Measurements from ENCODE around the gene PAXIP1. TPM values are rescaled to one million over a fixed set of nuclear protein-coding genes. Genes with fewer than 3 reads are reported as not detected.

Gene PAXIP1
- total RNA-seq, 1 experiment from 2014 or later: 32.6 TPM

DNA sequence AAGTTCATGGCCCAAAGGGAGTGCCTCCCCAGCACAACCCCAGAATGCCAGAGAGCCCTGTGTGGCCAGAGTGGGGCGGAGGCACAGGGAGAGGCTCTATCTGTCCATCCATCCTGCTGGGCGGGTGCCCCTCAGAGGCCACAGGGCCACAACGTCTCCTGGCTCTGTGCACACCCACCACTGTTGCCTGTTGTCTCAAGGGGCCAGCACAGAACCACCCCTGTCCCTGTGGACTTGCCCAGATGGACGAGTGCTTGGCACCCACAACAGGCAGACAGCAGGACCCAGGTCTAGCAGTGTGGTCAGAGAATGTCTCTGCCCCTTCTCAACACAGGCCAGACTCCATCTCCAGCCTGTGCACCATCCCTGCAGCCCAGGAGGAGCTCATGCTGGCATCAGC lies 92.8 kb downstream of the PAXIP1 start:
- Mint-ChIP-seq H3K27ac (no peak overlapping the region), H3K36me3 (ENCODE audit: insufficient read depth in 1 of 3, low read depth in 3 of 3) (peaks cover 0 to 18% (median 8%) of the 10 kb centered on the region in 3 experiments; a peak in 6 of 7 replicates), H3K4me1 (peaks cover 5 to 7% of the 10 kb centered on the region in 2 experiments), H3K27me3 (ENCODE audit: low read depth) (peaks cover 29% of the 10 kb centered on the region), H3K9me3 (peaks cover 31 to 38% of the 10 kb centered on the region in 2 experiments), H3K4me3 (no peak overlapping the region)
- Histone ChIP-seq H3T11ph (ENCODE audit: low read length) (no peak overlapping the region), H3K18ac (ENCODE audit: insufficient read length, low read depth, low read length) (no peak overlapping the region), H3K4me2 (ENCODE audit: insufficient read depth, insufficient read length, low read length) (no peak overlapping the region), H2BK15ac (ENCODE audit: low read depth, low read length) (no peak overlapping the region), H3K9me3 (ENCODE audit: control insufficient read depth, low read depth, low read length) (no peaks in the 10 kb centered on the region), H3K23ac (ENCODE audit: insufficient read length, low read depth, low read length) (no peak overlapping the region), H2BK5ac (ENCODE audit: insufficient read length, low read length) (no peak overlapping the region), H2BK12ac (ENCODE audit: insufficient read length, low read depth, low read length) (no peak overlapping the region), H4K5ac (ENCODE audit: insufficient read length, low read depth, low read length) (no peak overlapping the region), H3K4me1 (ENCODE audit: insufficient read depth, low read length) (no peaks in the 10 kb centered on the region), H4K8ac (replicated peaks; ENCODE audit: insufficient read length, low read depth, low read length) (peak overlapping the region; percentile 6), H3K79me2 (ENCODE audit: insufficient read depth, low read length) (no peaks in the 10 kb centered on the region), H2BK20ac (ENCODE audit: low read depth, low read length, poor library complexity, severe bottlenecking) (no peak overlapping the region), H3K56ac (ENCODE audit: insufficient read length, low read depth, low read length) (no peak overlapping the region), H2BK120ac (ENCODE audit: low read depth, low read length, poor library complexity, severe bottlenecking) (no peak overlapping the region), H3K27me3 (ENCODE audit: insufficient read depth, low read length) (no peaks in the 10 kb centered on the region), H4K20me1 (ENCODE audit: control insufficient read depth, insufficient read depth, insufficient read length) (no peaks in the 10 kb centered on the region), H3K23me2 (ENCODE audit: insufficient read length, low read depth, low read length, poor library complexity, severe bottlenecking) (peaks cover 3% of the 10 kb centered on the region), H2AFZ (ENCODE audit: low read length) (no peak overlapping the region), H4K91ac (ENCODE audit: insufficient read length, low read depth, low read length) (no peak overlapping the region), H3K27ac (ENCODE audit: insufficient read length, low read depth, low read length) (no peak overlapping the region), H3K14ac (ENCODE audit: insufficient read depth, low read length) (no peak overlapping the region; the same call in 1 of the 2 replicates), H2AK5ac (ENCODE audit: insufficient read length, low read length) (no peak overlapping the region), H3K79me1 (ENCODE audit: insufficient read depth, low read depth, low read length, poor library complexity, severe bottlenecking) (no peaks in the 10 kb centered on the region), H3K9ac (ENCODE audit: extremely low read depth, insufficient read length, low read length) (no peak overlapping the region), H3K4ac (ENCODE audit: low read depth, low read length) (no peak overlapping the region)
- WGBS (ENCODE audit: extremely low coverage, insufficient read length, low lambda C conversion rate): no CpG with 5 or more reads among the region's 4 CpGs
- DNase-seq: no peak
- TF ChIP-seq, protein P1, sequence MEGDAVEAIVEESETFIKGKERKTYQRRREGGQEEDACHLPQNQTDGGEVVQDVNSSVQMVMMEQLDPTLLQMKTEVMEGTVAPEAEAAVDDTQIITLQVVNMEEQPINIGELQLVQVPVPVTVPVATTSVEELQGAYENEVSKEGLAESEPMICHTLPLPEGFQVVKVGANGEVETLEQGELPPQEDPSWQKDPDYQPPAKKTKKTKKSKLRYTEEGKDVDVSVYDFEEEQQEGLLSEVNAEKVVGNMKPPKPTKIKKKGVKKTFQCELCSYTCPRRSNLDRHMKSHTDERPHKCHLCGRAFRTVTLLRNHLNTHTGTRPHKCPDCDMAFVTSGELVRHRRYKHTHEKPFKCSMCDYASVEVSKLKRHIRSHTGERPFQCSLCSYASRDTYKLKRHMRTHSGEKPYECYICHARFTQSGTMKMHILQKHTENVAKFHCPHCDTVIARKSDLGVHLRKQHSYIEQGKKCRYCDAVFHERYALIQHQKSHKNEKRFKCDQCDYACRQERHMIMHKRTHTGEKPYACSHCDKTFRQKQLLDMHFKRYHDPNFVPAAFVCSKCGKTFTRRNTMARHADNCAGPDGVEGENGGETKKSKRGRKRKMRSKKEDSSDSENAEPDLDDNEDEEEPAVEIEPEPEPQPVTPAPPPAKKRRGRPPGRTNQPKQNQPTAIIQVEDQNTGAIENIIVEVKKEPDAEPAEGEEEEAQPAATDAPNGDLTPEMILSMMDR (conservative IDR thresholded peaks at IDR 0.05): no peak
